ENCODE measurements around the gene NTRK2.

The NTRK2 gene

GRCh38 chr9:84992381-84992780 is 322.9 kb downstream of the NTRK2 start:
- Histone ChIP-seq H3K27ac (no peak overlapping the region), H3K4me3 (no peak overlapping the region)
- TF ChIP-seq CTCF (IDR thresholded peaks at IDR 0.05), result no peak
- no peak for DNase-seq (ENCODE audit: low spot score)

- no peak for DNase-seq (ENCODE audit: low spot score)
- TF ChIP-seq CTCF (IDR thresholded peaks at IDR 0.05), result no peak
- H3K4me3 ChIP-seq, result no peak overlapping the region
- H3K27ac ChIP-seq, result no peak overlapping the region
Measured at GRCh38 chr9:84993105-84993504, 323.6 kb downstream of the NTRK2 start.

DNA sequence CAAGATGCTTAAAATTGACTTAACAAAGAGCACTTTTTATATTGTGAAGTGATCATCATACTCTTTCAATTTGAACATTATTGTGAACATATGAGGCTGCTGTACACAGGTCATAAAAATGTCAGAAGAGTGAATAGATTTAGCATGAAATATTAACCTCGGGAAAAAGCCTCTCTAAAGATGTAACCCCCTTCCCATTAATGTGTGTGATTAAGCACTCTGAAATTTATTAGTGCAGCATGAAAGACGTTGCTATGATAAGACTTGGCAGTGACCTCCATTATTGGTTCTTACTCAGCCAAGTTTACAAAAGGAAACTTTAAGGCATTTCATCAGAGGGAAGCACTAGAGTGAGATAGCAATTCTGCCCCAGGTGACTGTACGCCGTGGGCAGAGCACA is 326.5 kb downstream of the NTRK2 start:
- Histone ChIP-seq H3K27ac (no peak overlapping the region), H3K4me3 (no peak overlapping the region)
- DNase-seq (ENCODE audit: low spot score), result no peak
- no peak for TF ChIP-seq CTCF (IDR thresholded peaks at IDR 0.05)

DNA sequence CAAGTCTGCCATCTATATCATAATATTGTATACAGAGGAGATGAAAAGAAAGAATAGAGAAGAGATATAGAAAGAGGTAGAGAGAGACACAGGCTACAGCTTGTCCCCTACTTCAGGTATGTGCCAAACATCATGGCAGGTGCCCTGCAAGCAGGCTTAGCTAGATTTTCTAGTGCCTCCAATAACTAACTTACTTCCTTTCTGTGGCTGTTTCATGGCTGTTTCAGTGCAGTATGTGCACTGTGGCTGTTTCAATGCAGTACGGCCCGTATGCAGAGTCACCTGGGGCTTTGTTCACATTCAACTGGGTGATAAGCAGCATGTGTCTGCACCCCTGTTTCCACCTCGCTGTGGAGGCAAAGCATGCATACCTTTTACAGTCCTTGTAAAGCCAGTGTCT is 327.2 kb downstream of the NTRK2 start:
- Histone ChIP-seq H3K27ac (no peak overlapping the region), H3K4me3 (no peak overlapping the region)
- DNase-seq (ENCODE audit: low spot score), result no peak
- TF ChIP-seq CTCF (IDR thresholded peaks at IDR 0.05), result no peak

DNA sequence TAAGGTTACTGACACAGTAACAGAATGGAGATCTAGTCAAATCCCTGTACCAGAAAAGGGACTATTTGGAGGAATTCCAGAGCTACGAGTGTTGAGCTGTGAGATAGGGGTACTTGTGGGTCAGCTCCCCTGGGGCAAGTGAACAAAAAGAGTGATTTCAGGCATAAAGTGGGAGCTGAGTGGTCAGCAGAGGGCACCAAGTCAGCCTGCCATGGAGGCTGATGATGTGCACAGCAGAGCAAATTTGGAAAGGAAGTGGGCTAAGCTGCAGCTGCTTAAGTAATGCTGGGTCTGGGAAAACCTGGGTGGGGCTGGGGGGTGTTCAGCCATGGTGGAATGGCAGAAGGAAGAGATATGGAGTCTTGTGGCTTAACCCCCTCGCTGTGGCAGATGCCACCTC is 327.9 kb downstream of the NTRK2 start:
- no peak for TF ChIP-seq CTCF (IDR thresholded peaks at IDR 0.05)
- no peak for DNase-seq (ENCODE audit: low spot score)
- Histone ChIP-seq H3K4me3 (no peak overlapping the region), H3K27ac (no peak overlapping the region)

DNA sequence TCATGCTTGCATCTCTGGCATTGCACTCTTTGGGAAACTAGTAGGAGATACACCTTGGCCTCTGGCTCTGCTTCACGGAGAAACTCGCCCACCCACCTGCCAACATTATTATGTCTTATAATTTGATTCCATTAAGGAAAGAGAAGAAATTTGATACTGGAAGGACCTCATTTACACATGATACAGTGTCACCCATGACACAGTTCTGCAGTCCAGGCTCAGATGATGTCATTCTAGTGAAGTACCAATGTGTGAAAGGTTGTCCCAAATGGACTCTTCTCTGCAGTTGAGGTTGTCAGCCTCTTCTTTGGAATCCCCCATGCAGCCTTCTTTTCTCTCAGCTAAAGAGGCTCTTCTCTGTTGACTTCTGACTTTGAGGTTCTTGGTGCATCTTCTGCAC is 329.1 kb downstream of the NTRK2 start:
- TF ChIP-seq CTCF (IDR thresholded peaks at IDR 0.05), result no peak
- DNase-seq (ENCODE audit: low spot score), result no peak
- H3K4me3 ChIP-seq, result no peak overlapping the region
- no peak overlapping the region for H3K27ac ChIP-seq

- Histone ChIP-seq H3K4me3 (no peak overlapping the region), H3K27ac (no peak overlapping the region)
- no peak for DNase-seq (ENCODE audit: low spot score)
- no peak for TF ChIP-seq CTCF (IDR thresholded peaks at IDR 0.05)
Measured at GRCh38 chr9:84999788-85000187, 330.3 kb downstream of the NTRK2 start.
